GM12878 (cell line): ENCODE results near the gene NIPA2. TPM values are rescaled to one million over a fixed set of nuclear protein-coding genes. Genes with fewer than 3 reads are reported as not detected.

ENCODE experiments used
- ATAC-seq: fragments of 200-7000 bp; cut with Tn5 transposase; 3 replicates; pipeline ENCODE4 v1.9.1; 2020; ENCODE audit warnings: mild to moderate bottlenecking, moderate library complexity
- BruUV-seq: library from RNA; stranded (reverse); fragments of 400-500 nt; replicated peaks from 2 replicates; lab custom pipeline; 2021; lab: Mats Ljungman, UMichigan
- CTCF ChIA-PET: fragments of 300-600 bp; sonication (Branson Sonifier 250); formaldehyde crosslinking; extraction: SDS; loops from one replicate; lab custom pipeline; 2021; ENCODE audit warnings: inconsistent platforms; lab: Yijun Ruan, JAX
- POLR2A ChIA-PET: fragments of 350-600 bp; formaldehyde crosslinking; extraction: SDS; loops from one replicate; lab custom pipeline; 2021; ENCODE audit warnings: inconsistent platforms; lab: Charles Lee
- RAD21 ChIA-PET: fragments of 300-600 bp; sonication (Branson Sonifier 250); formaldehyde crosslinking; loops from one replicate; lab custom pipeline; 2023; ENCODE audit warnings: antibody characterized with exemption; ENCODE audit not compliant: unreplicated experiment; lab: Charles Lee
- SMC1A ChIA-PET: fragments of 300-600 bp; sonication (Branson Sonifier 250); formaldehyde crosslinking; loops from one replicate; lab custom pipeline; 2023; ENCODE audit not compliant: unreplicated experiment, uncharacterized antibody; lab: Charles Lee
- DNase-seq: peaks from one replicate; pipeline ENCODE4 v3.0.0-alpha.2; 2011; ENCODE audit warnings: low read depth, low spot score
- FAIRE-seq: peaks from 3 replicates; lab custom pipeline; 2011; peaks lifted over from hg19 to GRCh38; lab: Jason Lieb, UNC
- H2AFZ ChIP-seq: 2 replicates; pipeline ENCODE4 v1.6.0; 2011; ENCODE audit warnings: low read depth, low read length, control low read depth; ENCODE audit not compliant: control insufficient read depth
- H3K27ac ChIP-seq: 2 replicates; pipeline ENCODE4 v1.5.1; 2011; ENCODE audit warnings: control low read depth; ENCODE audit not compliant: control insufficient read depth, insufficient read depth
- H3K27me3 ChIP-seq, 2 experiments: replicated peaks in 1 of 2; 2 replicates each; pipeline versions ENCODE4 v1.6.0 to v1.6.1; 2011; ENCODE audit warnings: low read length in 1 of 2; ENCODE audit not compliant: control insufficient read depth in 2 of 2, insufficient read depth in 2 of 2
- H3K36me3 ChIP-seq, 2 experiments: 2 replicates each; pipeline ENCODE4 v1.5.1; 2011; ENCODE audit warnings: low read length in 1 of 2; ENCODE audit not compliant: control insufficient read depth in 2 of 2, insufficient read depth in 2 of 2
- H3K4me1 ChIP-seq: 2 replicates; pipeline ENCODE4 v1.6.1; 2011; ENCODE audit warnings: mild to moderate bottlenecking, low read length, moderate library complexity, mixed read lengths; ENCODE audit not compliant: control insufficient read depth, insufficient read depth
- H3K4me2 ChIP-seq: 2 replicates; pipeline ENCODE4 v1.6.0; 2011; ENCODE audit warnings: control low read depth; ENCODE audit not compliant: control insufficient read depth, insufficient read depth
- H3K4me3 ChIP-seq: fragments of 200-600 bp; sonication (generic); 2 replicates; pipeline ENCODE4 v1.5.1; 2016
- H3K79me2 ChIP-seq: 2 replicates; pipeline ENCODE4 v1.6.0; 2011; ENCODE audit warnings: low read length; ENCODE audit not compliant: control insufficient read depth, insufficient read depth
- H3K9ac ChIP-seq: 2 replicates; pipeline ENCODE4 v1.8.0; 2011; ENCODE audit warnings: low read length, control low read depth, mixed read lengths; ENCODE audit not compliant: control insufficient read depth, insufficient read depth
- H3K9me3 ChIP-seq: replicated peaks from 3 replicates; pipeline ENCODE4 v1.5.1; 2011; ENCODE audit warnings: mild to moderate bottlenecking, low read length; ENCODE audit not compliant: control insufficient read depth, insufficient read depth
- H4K20me1 ChIP-seq: 2 replicates; pipeline ENCODE4 v1.6.0; 2011; ENCODE audit not compliant: control insufficient read depth, insufficient read depth
- CBFB ChIP-seq: IDR thresholded peaks from 2 replicates; pipeline ENCODE4 v1.6.1; 2016; ENCODE audit warnings: antibody characterized with exemption, low read depth
- FOXM1 ChIP-seq: IDR thresholded peaks from 2 replicates; pipeline ENCODE4 v1.6.1; 2012; ENCODE audit warnings: low read depth, mild to moderate bottlenecking, inconsistent platforms, low read length, moderate library complexity
- HCFC1 ChIP-seq: fragments of 150-350 bp; IDR thresholded peaks from 2 replicates; pipeline ENCODE4 v1.6.1; 2014; ENCODE audit warnings: low read length
- JUND ChIP-seq: IDR thresholded peaks from 2 replicates; pipeline ENCODE4 v1.6.1; 2012; ENCODE audit warnings: low read depth, mild to moderate bottlenecking, low read length, improper control_type of control experiment, moderate library complexity
- KLF5 ChIP-seq: fragments of 450-650 bp; IDR thresholded peaks from 2 replicates; pipeline ENCODE4 v1.6.1; 2014; ENCODE audit warnings: mild to moderate bottlenecking; ENCODE audit not compliant: partially characterized antibody
- MEF2A ChIP-seq: IDR thresholded peaks from 2 replicates; pipeline ENCODE4 v1.6.1; 2011; ENCODE audit warnings: low read depth, mild to moderate bottlenecking, low read length, moderate library complexity; ENCODE audit not compliant: insufficient read depth
- MEF2B ChIP-seq: fragments of 450-650 bp; IDR thresholded peaks from 2 replicates; pipeline ENCODE4 v1.6.1; 2018; ENCODE audit warnings: mild to moderate bottlenecking, moderate library complexity; ENCODE audit not compliant: partially characterized antibody, poor library complexity, severe bottlenecking
- NR2C1 ChIP-seq: fragments of 450-650 bp; IDR thresholded peaks from 2 replicates; pipeline ENCODE4 v1.6.1; 2017; ENCODE audit warnings: antibody characterized with exemption, mild to moderate bottlenecking, moderate library complexity
- POLR2A ChIP-seq: IDR thresholded peaks from 2 replicates; pipeline ENCODE4 v1.6.1; 2011; ENCODE audit warnings: low read depth, mild to moderate bottlenecking, low read length
- RAD51 ChIP-seq: fragments of 450-650 bp; IDR thresholded peaks from 2 replicates; pipeline ENCODE4 v1.6.1; 2016; ENCODE audit warnings: moderate library complexity, mild to moderate bottlenecking, inconsistent platforms
- SIN3A ChIP-seq: IDR thresholded peaks from 2 replicates; pipeline ENCODE4 v1.6.1; 2012; ENCODE audit warnings: low read depth, low read length, improper control_type of control experiment
- SIX5 ChIP-seq: IDR thresholded peaks from 2 replicates; pipeline ENCODE4 v1.6.1; 2011; ENCODE audit warnings: mild to moderate bottlenecking, low read depth, low read length, moderate library complexity; ENCODE audit not compliant: severe bottlenecking
- SMAD5 ChIP-seq: IDR thresholded peaks from 2 replicates; pipeline ENCODE4 v1.6.1; 2016; ENCODE audit warnings: antibody characterized with exemption, low read depth
- SPI1 ChIP-seq: IDR thresholded peaks from 2 replicates; pipeline ENCODE4 v1.6.1; 2011; ENCODE audit warnings: low read depth, mild to moderate bottlenecking, low read length, moderate library complexity, borderline replicate concordance; ENCODE audit not compliant: insufficient read depth
- ZBED1 ChIP-seq: IDR thresholded peaks from 2 replicates; pipeline ENCODE4 v1.6.1; 2016; ENCODE audit warnings: borderline replicate concordance
- ZNF207 ChIP-seq: fragments of 450-650 bp; IDR thresholded peaks from 2 replicates; pipeline ENCODE4 v1.6.1; 2014; ENCODE audit warnings: antibody characterized with exemption, mild to moderate bottlenecking, borderline replicate concordance
- ZZZ3 ChIP-seq: IDR thresholded peaks from 2 replicates; pipeline ENCODE4 v1.6.1; 2011; ENCODE audit warnings: low read depth; ENCODE audit not compliant: control insufficient read depth, insufficient read length
- WGBS: methylation state at CpG from one replicate; pipeline ENCODE4 v1.1.6; 2016; ENCODE audit warnings: low lambda C conversion rate; ENCODE audit not compliant: insufficient replicate concordance, insufficient coverage; ENCODE audit errors: missing lambda C conversion rate; 5-methylcytosine and 5-hydroxymethylcytosine counted together
- in situ Hi-C: fragments of 300-500 bp; cut with MboI; formaldehyde crosslinking; loops from 9 replicates; pipeline ENCODE4 v1.14.3; 2018; ENCODE audit warnings: mixed read lengths
- intact Hi-C: fragments of 100-400 bp; cut with micrococcal nuclease; formaldehyde crosslinking; loops from one replicate; pipeline ENCODE4 v1.14.2; 2022; ENCODE audit not compliant: unreplicated experiment
- polyA plus RNA-seq, 11 experiments: library from polyadenylated mRNA; depleted of rRNA in 4 of 11; unstranded in 6 of 11; stranded (reverse) in 5 of 11; fragments of >200 nt; fragmentation: Nextera tagmentation in 4 of 11; fragmentation: Illumina TruSeq in 1 of 11; extraction: Ambion mirVana in 4 of 11; extraction: Trizol in 1 of 11; gene quantifications; 1 replicate in 1 of 11; 2 replicates in 10 of 11; pipeline versions ENCODE4 v1.2.1 to v1.2.3, GENCODE V29; 2011 to 2016; ENCODE audit warnings: inconsistent platforms in 2 of 11, missing spikeins in 2 of 11, low read depth in 1 of 11
- total RNA-seq, 4 experiments: library from RNA; depleted of rRNA in 3 of 4; stranded (reverse); fragments of >200 nt in 3 of 4; fragmentation: Illumina TruSeq in 1 of 4; extraction: Trizol in 1 of 4; gene quantifications; 2 replicates each; pipeline versions ENCODE4 v1.2.1 to v1.2.3, GENCODE V29; 2013 to 2021
- TF ChIP-seq, protein P1 (sequence below): IDR thresholded peaks from 2 replicates; pipeline ENCODE4 v1.6.1; 2011; ENCODE audit warnings: mild to moderate bottlenecking, low read depth, low read length, moderate library complexity; ENCODE audit not compliant: insufficient replicate concordance
- TF ChIP-seq, protein P2 (sequence below): fragments of 450-650 bp; IDR thresholded peaks from 2 replicates; pipeline ENCODE4 v1.6.1; 2017; ENCODE audit warnings: borderline replicate concordance

The NIPA2 gene
- total and polyA plus RNA-seq, 10 of the 15 experiments (the other 5 are each of a cell fraction or from before 2014, with no cell fraction given) = 24.4 to 159 (median 96.5) TPM

DNA sequence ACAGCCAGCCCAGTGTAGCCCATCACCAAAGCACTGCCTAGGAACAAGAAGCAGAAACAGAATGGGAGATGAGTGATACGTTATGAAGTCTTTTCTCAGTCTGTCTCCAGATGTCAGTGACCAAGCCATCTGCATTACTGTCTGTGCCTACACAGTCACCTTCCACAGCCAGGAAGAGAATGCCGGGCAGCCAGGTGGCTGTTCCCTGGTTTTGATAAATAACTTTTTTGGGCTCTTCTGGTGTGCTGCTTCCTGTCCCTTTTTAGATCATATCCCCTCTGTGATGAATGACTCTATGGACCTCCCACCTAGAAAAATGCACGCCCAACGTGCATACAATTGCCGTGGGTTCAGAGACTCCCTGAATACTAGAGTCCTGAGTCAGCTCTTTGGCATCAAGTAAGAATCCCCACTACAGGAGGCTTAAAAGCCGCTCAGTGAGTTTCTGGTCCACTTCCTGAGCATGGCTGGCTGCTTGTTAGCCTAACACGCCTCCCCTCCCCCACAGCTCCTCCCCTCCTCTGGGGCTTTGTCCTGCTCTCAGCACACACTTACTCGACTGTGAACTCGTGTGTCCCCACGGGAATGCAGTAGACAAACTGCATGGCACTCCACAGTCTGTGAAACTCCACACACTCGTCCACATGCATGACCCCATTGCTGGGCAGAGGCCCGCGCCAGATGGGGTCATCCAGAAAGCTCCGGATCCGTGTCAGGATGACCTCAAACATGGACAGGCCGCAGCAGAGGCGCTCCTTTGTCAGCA, 34.7 kb downstream of the NIPA2 start:
- ChIA-PET SMC1A (no interaction called here), POLR2A (interaction anchor here (0.6 kb wide), 1 partner anchor 56 kb away, joined by 8 read pairs; no protein-coding TSS in a partner anchor), CTCF (no interaction called here), RAD21 (no interaction called here)
- intact Hi-C loops = no loop called here
- 65% methylated on average over 17 of the region's 17 CpGs for WGBS
- DNase-seq = no peak
- H3K4me1 ChIP-seq = no peaks in the 10 kb centered on the region
- no peak for FAIRE-seq
- in situ Hi-C loops = no loop called here
- H3K4me2 ChIP-seq = no peak overlapping the region
- BruUV-seq = no TSS peak
- H3K27ac ChIP-seq = no peak overlapping the region
- no peak overlapping the region for H3K4me3 ChIP-seq
- no peaks in the 10 kb centered on the region; the same call in 2 of the 3 replicates for H3K9me3 ChIP-seq
- peaks cover 8 to 44% of the 10 kb centered on the region in 2 experiments for H3K36me3 ChIP-seq
- H3K79me2 ChIP-seq = no peaks in the 10 kb centered on the region
- ATAC-seq = no peak
- no peak overlapping the region for H3K9ac ChIP-seq
- no peak for TF ChIP-seq HCFC1
- no peak for TF ChIP-seq ZNF207
- TF ChIP-seq MEF2B = no peak
- no peak for TF ChIP-seq SIX5
- TF ChIP-seq ZBED1 = no peak
- no peak for TF ChIP-seq RAD51
- no peak for TF ChIP-seq NR2C1
- TF ChIP-seq JUND = no peak
- TF ChIP-seq MEF2A = no peak
- no peak for TF ChIP-seq SIN3A
- TF ChIP-seq CBFB = no peak
- no peak for TF ChIP-seq FOXM1
- TF ChIP-seq, protein P1, sequence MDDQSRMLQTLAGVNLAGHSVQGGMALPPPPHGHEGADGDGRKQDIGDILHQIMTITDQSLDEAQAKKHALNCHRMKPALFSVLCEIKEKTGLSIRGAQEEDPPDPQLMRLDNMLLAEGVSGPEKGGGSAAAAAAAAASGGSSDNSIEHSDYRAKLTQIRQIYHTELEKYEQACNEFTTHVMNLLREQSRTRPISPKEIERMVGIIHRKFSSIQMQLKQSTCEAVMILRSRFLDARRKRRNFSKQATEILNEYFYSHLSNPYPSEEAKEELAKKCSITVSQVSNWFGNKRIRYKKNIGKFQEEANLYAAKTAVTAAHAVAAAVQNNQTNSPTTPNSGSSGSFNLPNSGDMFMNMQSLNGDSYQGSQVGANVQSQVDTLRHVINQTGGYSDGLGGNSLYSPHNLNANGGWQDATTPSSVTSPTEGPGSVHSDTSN = no peak
- no peak for TF ChIP-seq KLF5
- TF ChIP-seq ZZZ3 = no peak
- TF ChIP-seq, protein P2, sequence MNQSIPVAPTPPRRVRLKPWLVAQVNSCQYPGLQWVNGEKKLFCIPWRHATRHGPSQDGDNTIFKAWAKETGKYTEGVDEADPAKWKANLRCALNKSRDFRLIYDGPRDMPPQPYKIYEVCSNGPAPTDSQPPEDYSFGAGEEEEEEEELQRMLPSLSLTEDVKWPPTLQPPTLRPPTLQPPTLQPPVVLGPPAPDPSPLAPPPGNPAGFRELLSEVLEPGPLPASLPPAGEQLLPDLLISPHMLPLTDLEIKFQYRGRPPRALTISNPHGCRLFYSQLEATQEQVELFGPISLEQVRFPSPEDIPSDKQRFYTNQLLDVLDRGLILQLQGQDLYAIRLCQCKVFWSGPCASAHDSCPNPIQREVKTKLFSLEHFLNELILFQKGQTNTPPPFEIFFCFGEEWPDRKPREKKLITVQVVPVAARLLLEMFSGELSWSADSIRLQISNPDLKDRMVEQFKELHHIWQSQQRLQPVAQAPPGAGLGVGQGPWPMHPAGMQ = no peak
- no peak for TF ChIP-seq SPI1
- TF ChIP-seq POLR2A = no peak
- no peak for TF ChIP-seq SMAD5
- TF ChIP-seq, all 136 proteins: peak for 0
- Histone ChIP-seq H3K27me3 (no peaks in the 10 kb centered on the region), H4K20me1 (no peaks in the 10 kb centered on the region; the same call in 1 of the 2 replicates), H2AFZ (no peak overlapping the region)
